H1 (cell line): Measurements from ENCODE around the gene B4GALT5. TPM values are rescaled to one million over a fixed set of nuclear protein-coding genes. Genes with fewer than 3 reads are reported as not detected.

Experiments used
- CTCF ChIA-PET: fragments of 300-600 bp; sonication (Branson Sonifier 250); formaldehyde crosslinking; loops from one replicate; lab custom pipeline; 2021; ENCODE audit not compliant: partially characterized antibody; lab: Charles Lee
- POLR2A ChIA-PET: fragments of 300-600 bp; sonication (Branson Sonifier 250); formaldehyde crosslinking; loops from one replicate; lab custom pipeline; 2021; ENCODE audit warnings: inconsistent platforms; ENCODE audit not compliant: partially characterized antibody; lab: Charles Lee
- DNase-seq, 2 experiments: peaks; one replicate each; pipeline versions ENCODE4 v3.0.0 to v3.0.0-alpha.2; 2010 to 2022; ENCODE audit warnings: low spot score in 2 of 2, low read depth in 1 of 2, mixed read lengths in 1 of 2
- FAIRE-seq: peaks from 2 replicates; lab custom pipeline; 2011; peaks lifted over from hg19 to GRCh38; lab: Jason Lieb, UNC
- H2AFZ ChIP-seq: 2 replicates; pipeline ENCODE4 v1.8.1; 2012; ENCODE audit warnings: low read length, inconsistent platforms
- H2AK5ac ChIP-seq: 2 replicates; pipeline ENCODE4 v1.6.1; 2013; ENCODE audit warnings: low read depth, low read length
- H2BK120ac ChIP-seq: replicated peaks from 2 replicates; pipeline ENCODE3; 2013; ENCODE audit warnings: low read depth, low read length, inconsistent platforms
- H2BK12ac ChIP-seq: 2 replicates; pipeline ENCODE4 v1.6.1; 2013; ENCODE audit warnings: low read depth, low read length
- H2BK15ac ChIP-seq: 2 replicates; pipeline ENCODE4 v1.6.1; 2013; ENCODE audit warnings: low read length
- H2BK20ac ChIP-seq: 2 replicates; pipeline ENCODE4 v1.6.1; 2013; ENCODE audit warnings: low read length
- H2BK5ac ChIP-seq: 2 replicates; pipeline ENCODE4 v1.6.1; 2013; ENCODE audit warnings: low read depth, low read length
- H3K14ac ChIP-seq: 2 replicates; pipeline ENCODE4 v1.6.1; 2013; ENCODE audit warnings: inconsistent platforms; ENCODE audit not compliant: insufficient read length
- H3K18ac ChIP-seq: 2 replicates; pipeline ENCODE4 v1.6.1; 2013; ENCODE audit warnings: low read length; ENCODE audit errors: extremely low read depth
- H3K23ac ChIP-seq: 2 replicates; pipeline ENCODE4 v1.6.1; 2013; ENCODE audit warnings: inconsistent platforms; ENCODE audit not compliant: insufficient read length
- H3K23me2 ChIP-seq: 2 replicates; pipeline ENCODE4 v1.6.1; 2013; ENCODE audit warnings: low read depth, low read length
- H3K27ac ChIP-seq: 2 replicates; pipeline ENCODE4 v1.6.1; 2011; ENCODE audit warnings: low read depth, low read length, inconsistent platforms
- H3K27me3 ChIP-seq, 4 experiments: replicated peaks in 1 of 4; 1 replicate in 1 of 4; 2 replicates in 3 of 4; pipeline versions ENCODE4 v1.6.1 to v1.8.1; 2011 to 2013; ENCODE audit warnings: low read length in 3 of 4, mild to moderate bottlenecking in 3 of 4, inconsistent platforms in 2 of 4, mixed read lengths in 2 of 4, moderate library complexity in 1 of 4; ENCODE audit not compliant: control insufficient read depth in 3 of 4, insufficient read depth in 3 of 4; ENCODE audit errors: extremely low read depth in 1 of 4
- H3K36me3 ChIP-seq, 4 experiments: 2 replicates each; pipeline versions ENCODE4 v1.6.1 to v1.8.1; 2011 to 2013; ENCODE audit warnings: mild to moderate bottlenecking in 4 of 4, low read length in 3 of 4, moderate library complexity in 2 of 4, control low read depth in 1 of 4, inconsistent platforms in 1 of 4; ENCODE audit not compliant: insufficient read depth in 4 of 4, control insufficient read depth in 2 of 4
- H3K4ac ChIP-seq: replicated peaks from 2 replicates; pipeline ENCODE3; 2013; ENCODE audit warnings: low read length, low read depth, mixed read lengths, inconsistent platforms; ENCODE audit not compliant: insufficient read length
- H3K4me1 ChIP-seq, 4 experiments: replicated peaks in 1 of 4; 1 replicate in 1 of 4; 2 replicates in 3 of 4; pipeline versions ENCODE4 v1.6.1 to v1.8.1; 2011 to 2013; ENCODE audit warnings: low read length in 3 of 4, inconsistent platforms in 2 of 4, mixed read lengths in 1 of 4; ENCODE audit not compliant: insufficient read depth in 4 of 4, control insufficient read depth in 3 of 4
- H3K4me2 ChIP-seq, 2 experiments: 2 replicates each; pipeline versions ENCODE4 v1.6.1 to v1.8.1; 2011 to 2013; ENCODE audit warnings: low read depth in 2 of 2, low read length in 2 of 2, control low read depth in 1 of 2, inconsistent platforms in 1 of 2, mild to moderate bottlenecking in 1 of 2; ENCODE audit not compliant: insufficient read depth in 1 of 2
- H3K4me3 ChIP-seq, 4 experiments: fragments of 200-600, 300-600 bp in 1 of 4; sonication (generic), shearing (Covaris generic), sonication (Bioruptor Twin) in 1 of 4; 2 replicates each; pipeline versions ENCODE4 v1.5.1 to v1.8.1; 2011 to 2016; ENCODE audit warnings: low read length in 4 of 4, low read depth in 3 of 4, control low read depth in 2 of 4, inconsistent platforms in 2 of 4, mild to moderate bottlenecking in 2 of 4, mixed read lengths in 1 of 4, moderate library complexity in 1 of 4; ENCODE audit not compliant: insufficient read depth in 2 of 4; ENCODE audit errors: extremely low read depth in 1 of 4
- H3K56ac ChIP-seq: replicated peaks from 2 replicates; pipeline ENCODE3; 2013; ENCODE audit warnings: low read depth, mild to moderate bottlenecking, mixed read lengths, low read length, inconsistent platforms; ENCODE audit not compliant: insufficient read length
- H3K79me1 ChIP-seq: 2 replicates; pipeline ENCODE4 v1.6.1; 2013; ENCODE audit warnings: low read depth, low read length, control low read depth
- H3K79me2 ChIP-seq, 2 experiments: 2 replicates each; pipeline versions ENCODE4 v1.6.1 to v1.8.1; 2012 to 2013; ENCODE audit warnings: low read length in 2 of 2, mild to moderate bottlenecking in 2 of 2, inconsistent platforms in 1 of 2; ENCODE audit not compliant: insufficient read depth in 2 of 2, control insufficient read depth in 1 of 2
- H3K9ac ChIP-seq, 4 experiments: replicated peaks in 1 of 4; 1 replicate in 1 of 4; 2 replicates in 3 of 4; pipeline versions ENCODE4 v1.6.1 to v1.8.1; 2011 to 2013; ENCODE audit warnings: low read depth in 3 of 4, low read length in 3 of 4, control low read depth in 2 of 4, mild to moderate bottlenecking in 2 of 4, moderate library complexity in 2 of 4, inconsistent platforms in 1 of 4; ENCODE audit errors: extremely low read depth in 1 of 4
- H3K9me3 ChIP-seq, 2 experiments: 2 replicates each; pipeline versions ENCODE4 v1.6.1 to v1.8.1; 2012 to 2013; ENCODE audit warnings: mild to moderate bottlenecking in 2 of 2, moderate library complexity in 2 of 2, control low read depth in 1 of 2, inconsistent platforms in 1 of 2, low read depth in 1 of 2, low read length in 1 of 2, mixed read lengths in 1 of 2; ENCODE audit not compliant: insufficient read depth in 2 of 2
- H4K20me1 ChIP-seq, 2 experiments: replicated peaks in 1 of 2; 2 replicates each; pipeline versions ENCODE3 to v1.8.1; 2011 to 2013; ENCODE audit warnings: inconsistent platforms in 2 of 2, low read length in 2 of 2, mild to moderate bottlenecking in 1 of 2; ENCODE audit not compliant: insufficient read depth in 2 of 2, control insufficient read depth in 1 of 2
- H4K5ac ChIP-seq: 2 replicates; pipeline ENCODE4 v1.6.1; 2013; ENCODE audit warnings: low read length, low read depth, mixed read lengths, inconsistent platforms; ENCODE audit not compliant: insufficient read length
- H4K8ac ChIP-seq: 2 replicates; pipeline ENCODE4 v1.8.0; 2013; ENCODE audit warnings: mild to moderate bottlenecking, moderate library complexity, low read length, inconsistent platforms; ENCODE audit not compliant: insufficient read depth; ENCODE audit errors: extremely low read depth
- H4K91ac ChIP-seq: replicated peaks from 2 replicates; pipeline ENCODE3; 2013; ENCODE audit warnings: low read length, mixed read lengths, inconsistent platforms; ENCODE audit not compliant: insufficient read length
- ASH2L ChIP-seq: fragments of 200-600, 300-600 bp; sonication (generic); IDR thresholded peaks from one replicate; pipeline ENCODE4 v1.7.1; 2017; ENCODE audit warnings: low read length
- BACH1 ChIP-seq: IDR thresholded peaks from 2 replicates; pipeline ENCODE4 v1.6.1; 2012; ENCODE audit warnings: low read length, improper control_type of control experiment
- CEBPB ChIP-seq: IDR thresholded peaks from 2 replicates; pipeline ENCODE4 v1.6.1; 2012; ENCODE audit warnings: low read depth, low read length
- E2F6 ChIP-seq: IDR thresholded peaks from 2 replicates; pipeline ENCODE4 v1.6.1; 2012; ENCODE audit warnings: inconsistent platforms
- FOSL1 ChIP-seq: IDR thresholded peaks from 2 replicates; pipeline ENCODE4 v1.6.1; 2011; ENCODE audit warnings: mild to moderate bottlenecking, low read depth, low read length, moderate library complexity; ENCODE audit not compliant: insufficient read depth
- HDAC2 ChIP-seq, 2 experiments: fragments of 300-600 bp in 1 of 2; sonication (generic) in 1 of 2; IDR thresholded peaks; 2 replicates each; pipeline ENCODE4 v1.6.1; 2011 to 2012; ENCODE audit warnings: low read depth in 2 of 2, low read length in 2 of 2, mild to moderate bottlenecking in 2 of 2, moderate library complexity in 2 of 2, borderline replicate concordance in 1 of 2, inconsistent platforms in 1 of 2
- RNF2 ChIP-seq: fragments of 200-900, 300-1000 bp; sonication (generic); IDR thresholded peaks from 2 replicates; pipeline ENCODE4 v1.7.1; 2016; ENCODE audit warnings: borderline replicate concordance, low read depth, mild to moderate bottlenecking, antibody characterized with exemption, low read length; ENCODE audit not compliant: poor library complexity, severe bottlenecking; ENCODE audit errors: missing control alignments
- SP1 ChIP-seq: IDR thresholded peaks from 2 replicates; pipeline ENCODE4 v1.6.1; 2011; ENCODE audit warnings: low read depth, low read length
- TAF7 ChIP-seq: optimal IDR thresholded peaks from 2 replicates; pipeline ENCODE3; 2011; ENCODE audit warnings: low read depth, mild to moderate bottlenecking, inconsistent platforms, low read length, moderate library complexity, borderline replicate concordance
- YY1 ChIP-seq: IDR thresholded peaks from 2 replicates; pipeline ENCODE4 v1.6.1; 2011; ENCODE audit warnings: low read depth, mild to moderate bottlenecking, low read length
- WGBS, 2 experiments: shearing (Covaris generic) in 1 of 2; methylation state at CpG; one replicate each; pipeline versions ENCODE4 v1.1.6 to v1.1.7; 2013 to 2015; ENCODE audit warnings: low lambda C conversion rate in 2 of 2, mixed read lengths in 2 of 2, inconsistent platforms in 1 of 2, low coverage in 1 of 2, missing lambda C conversion rate in 1 of 2; ENCODE audit not compliant: insufficient replicate concordance in 2 of 2, insufficient coverage in 1 of 2, insufficient read length in 1 of 2; ENCODE audit errors: extremely low coverage in 1 of 2, missing lambda C conversion rate in 1 of 2; 5-methylcytosine and 5-hydroxymethylcytosine counted together
- polyA plus RNA-seq, 7 experiments: library from polyadenylated mRNA; depleted of rRNA in 3 of 7; stranded (reverse) in 5 of 7; unstranded in 2 of 7; fragments of >200 nt in 5 of 7; fragments of 200-250 nt in 2 of 7; gene quantifications; 1 replicate in 5 of 7; 2 replicates in 1 of 7; 4 replicates in 1 of 7; pipeline versions ENCODE4 v1.2.1 to v1.2.3, GENCODE V29; 2011 to 2013; ENCODE audit warnings: missing spikeins in 2 of 7, mixed read lengths in 2 of 7
- total RNA-seq: library from RNA; stranded (reverse); fragmentation: NEBNext Ultra II Directional; extraction: Animal tissue kit (Norgen Biotek cat#: 25700); gene quantifications from 2 replicates; pipeline ENCODE4 v1.2.1, GENCODE V29; 2021

The B4GALT5 gene
- total and polyA plus RNA-seq, 2 of the 8 experiments (the other 6 are each of a cell fraction or from before 2014, with no cell fraction given): 46.5 to 75.4 TPM

- no peak for DNase-seq
- no peak for FAIRE-seq
- H4K5ac ChIP-seq: no peak overlapping the region
- ChIA-PET POLR2A (no interaction called here), CTCF (interaction anchor here (1.5 kb wide), 1 partner anchor 120 kb away, joined by 4 read pairs; no protein-coding TSS in a partner anchor)
- no peaks in the 10 kb centered on the region for H3K36me3 ChIP-seq
- H3K79me1 ChIP-seq: no peaks in the 10 kb centered on the region
- H3K27me3 ChIP-seq: no peaks in the 10 kb centered on the region; a peak in 1 of 7 replicates
- no peak overlapping the region for H3K9ac ChIP-seq
- H3K4ac ChIP-seq: no peak overlapping the region
- peaks cover 0 to 8% (median 0%) of the 10 kb centered on the region in 4 experiments; a peak in 2 of 7 replicates for H3K4me1 ChIP-seq
- no peak overlapping the region for H3K23ac ChIP-seq
- H4K8ac ChIP-seq: no peak overlapping the region
- H2BK15ac ChIP-seq: no peak overlapping the region
- H2AFZ ChIP-seq: no peak overlapping the region
- no peak overlapping the region for H3K4me2 ChIP-seq
- no peak overlapping the region for H3K4me3 ChIP-seq
- no peak overlapping the region for H3K14ac ChIP-seq
- no peaks in the 10 kb centered on the region; the same call in 1 of the 2 replicates for H3K23me2 ChIP-seq
- no peak overlapping the region for H2BK5ac ChIP-seq
- no peak overlapping the region for H3K27ac ChIP-seq
- no peaks in the 10 kb centered on the region for H3K79me2 ChIP-seq
- WGBS, 2 experiments: 89% methylated on average over 3 of the region's 3 CpGs; no CpG with 5 or more reads in 1 of the 2 experiments
- H2BK20ac ChIP-seq: no peak overlapping the region
- no peak overlapping the region for H3K56ac ChIP-seq
- H4K20me1 ChIP-seq: no peaks in the 10 kb centered on the region
- no peaks in the 10 kb centered on the region for H3K9me3 ChIP-seq
- H2BK120ac ChIP-seq: no peak overlapping the region
- no peak overlapping the region for H4K91ac ChIP-seq
- no peak overlapping the region for H3K18ac ChIP-seq
- H2AK5ac ChIP-seq: no peak overlapping the region
- no peak overlapping the region for H2BK12ac ChIP-seq
- no peak for TF ChIP-seq YY1
- TF ChIP-seq HDAC2 (IDR thresholded peaks at IDR 0.05; ENCODE audit: borderline replicate concordance in 1 of 2, low read depth in 2 of 2, low read length in 2 of 2): no peak
- TF ChIP-seq TAF7: no peak
- TF ChIP-seq E2F6: no peak
- TF ChIP-seq BACH1: no peak
- no peak for TF ChIP-seq FOSL1
- no peak for TF ChIP-seq ASH2L
- TF ChIP-seq RNF2: no peak
- TF ChIP-seq CEBPB: no peak
- no peak for TF ChIP-seq SP1
These were observed 14.5 kb upstream of the B4GALT5 start for GRCh38 chr20:49727894-49728885.
